Measurements from ENCODE around the gene ARID1B. TPM values are rescaled to one million over a fixed set of nuclear protein-coding genes. Genes with fewer than 3 reads are reported as not detected.
A peak's percentile ranks its signal among the peaks of the same experiment; 100 is the strongest.

Gene ARID1B
- total and polyA plus RNA-seq, 10 of the 15 experiments (the other 5 are each of a cell fraction or from before 2014, with no cell fraction given): 24.7 to 133 (median 54.6) TPM

DNA sequence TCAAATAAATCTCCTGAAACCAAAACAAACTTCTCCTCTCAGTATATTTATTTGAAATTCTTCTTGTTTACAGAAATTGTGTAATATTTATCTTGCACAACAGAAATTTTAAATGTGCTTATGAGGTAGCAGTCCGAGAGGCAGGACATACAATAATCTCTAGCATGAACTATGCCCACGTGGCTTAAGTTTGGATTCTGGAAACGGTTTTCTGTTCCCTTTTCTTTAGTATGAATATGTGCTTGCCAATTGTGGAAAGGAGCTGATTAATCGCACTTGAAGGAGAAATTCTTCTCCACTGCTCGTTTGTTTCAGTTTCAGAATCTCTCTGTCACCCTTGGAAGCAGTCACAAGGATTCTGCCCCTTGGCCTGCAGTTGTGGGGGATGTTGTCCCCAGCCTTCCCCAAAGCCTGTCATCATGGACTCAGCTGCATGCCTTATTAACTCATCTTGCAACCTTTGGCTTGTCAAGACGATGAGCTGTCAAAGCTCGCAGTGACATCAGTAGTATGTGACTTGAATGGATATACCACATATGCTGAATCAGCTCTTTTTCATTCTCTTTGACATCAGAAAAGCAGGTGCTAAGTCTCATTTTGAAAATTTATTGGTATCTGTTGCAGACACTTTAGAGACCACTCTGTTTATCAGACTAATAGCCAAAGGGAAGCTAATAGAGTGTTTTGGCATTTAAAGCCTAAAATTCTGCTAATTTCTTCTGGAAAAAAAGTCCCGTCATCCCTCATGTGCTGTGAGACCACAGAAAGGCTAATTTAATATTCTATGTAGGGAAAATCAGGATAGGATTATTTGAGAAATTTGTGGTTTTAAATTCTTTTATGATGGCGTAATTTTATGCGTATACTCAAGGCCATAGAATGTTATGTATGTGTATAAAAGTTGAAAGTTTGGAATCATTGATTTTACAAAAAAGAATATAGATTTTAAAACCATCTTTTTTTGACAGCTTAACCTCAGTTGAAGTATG is 186.8 kb downstream of the ARID1B start (continued):
- no peak for TF ChIP-seq SRF (IDR thresholded peaks at IDR 0.05; ENCODE audit: low read depth in 2 of 2, low read length in 2 of 2)
- TF ChIP-seq RB1 (IDR thresholded peaks at IDR 0.05; ENCODE audit: borderline replicate concordance): no peak
- no peak for TF ChIP-seq HDAC2 (IDR thresholded peaks at IDR 0.05)
- no peak for TF ChIP-seq ASH2L (IDR thresholded peaks at IDR 0.05; ENCODE audit: borderline replicate concordance, low read depth)
- no peak for TF ChIP-seq TARDBP (IDR thresholded peaks at IDR 0.05; ENCODE audit: borderline replicate concordance)
- TF ChIP-seq, protein P1, sequence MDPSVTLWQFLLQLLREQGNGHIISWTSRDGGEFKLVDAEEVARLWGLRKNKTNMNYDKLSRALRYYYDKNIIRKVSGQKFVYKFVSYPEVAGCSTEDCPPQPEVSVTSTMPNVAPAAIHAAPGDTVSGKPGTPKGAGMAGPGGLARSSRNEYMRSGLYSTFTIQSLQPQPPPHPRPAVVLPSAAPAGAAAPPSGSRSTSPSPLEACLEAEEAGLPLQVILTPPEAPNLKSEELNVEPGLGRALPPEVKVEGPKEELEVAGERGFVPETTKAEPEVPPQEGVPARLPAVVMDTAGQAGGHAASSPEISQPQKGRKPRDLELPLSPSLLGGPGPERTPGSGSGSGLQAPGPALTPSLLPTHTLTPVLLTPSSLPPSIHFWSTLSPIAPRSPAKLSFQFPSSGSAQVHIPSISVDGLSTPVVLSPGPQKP (IDR thresholded peaks at IDR 0.05; ENCODE audit: low read depth, low read length): no peak
- TF ChIP-seq, protein P2, sequence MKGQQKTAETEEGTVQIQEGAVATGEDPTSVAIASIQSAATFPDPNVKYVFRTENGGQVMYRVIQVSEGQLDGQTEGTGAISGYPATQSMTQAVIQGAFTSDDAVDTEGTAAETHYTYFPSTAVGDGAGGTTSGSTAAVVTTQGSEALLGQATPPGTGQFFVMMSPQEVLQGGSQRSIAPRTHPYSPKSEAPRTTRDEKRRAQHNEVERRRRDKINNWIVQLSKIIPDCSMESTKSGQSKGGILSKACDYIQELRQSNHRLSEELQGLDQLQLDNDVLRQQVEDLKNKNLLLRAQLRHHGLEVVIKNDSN (IDR thresholded peaks at IDR 0.05; ENCODE audit: borderline replicate concordance, extremely low read length, insufficient read depth, low read depth, low read length): no peak
- TF ChIP-seq NR2C1 (IDR thresholded peaks at IDR 0.05): no peak
- TF ChIP-seq SREBF2 (IDR thresholded peaks at IDR 0.05; ENCODE audit: low read length): no peak
- no peak for TF ChIP-seq POLR2AphosphoS5 (IDR thresholded peaks at IDR 0.05; ENCODE audit: low read length)
- no peak for TF ChIP-seq NFXL1 (IDR thresholded peaks at IDR 0.05; ENCODE audit: borderline replicate concordance)
- TF ChIP-seq, protein P3, sequence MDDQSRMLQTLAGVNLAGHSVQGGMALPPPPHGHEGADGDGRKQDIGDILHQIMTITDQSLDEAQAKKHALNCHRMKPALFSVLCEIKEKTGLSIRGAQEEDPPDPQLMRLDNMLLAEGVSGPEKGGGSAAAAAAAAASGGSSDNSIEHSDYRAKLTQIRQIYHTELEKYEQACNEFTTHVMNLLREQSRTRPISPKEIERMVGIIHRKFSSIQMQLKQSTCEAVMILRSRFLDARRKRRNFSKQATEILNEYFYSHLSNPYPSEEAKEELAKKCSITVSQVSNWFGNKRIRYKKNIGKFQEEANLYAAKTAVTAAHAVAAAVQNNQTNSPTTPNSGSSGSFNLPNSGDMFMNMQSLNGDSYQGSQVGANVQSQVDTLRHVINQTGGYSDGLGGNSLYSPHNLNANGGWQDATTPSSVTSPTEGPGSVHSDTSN (IDR thresholded peaks at IDR 0.05; ENCODE audit: insufficient replicate concordance, low read depth, low read length): no peak
- TF ChIP-seq BACH1 (IDR thresholded peaks at IDR 0.05; ENCODE audit: borderline replicate concordance): peak; percentile 71; the same call in 1 of the 2 replicates
- TF ChIP-seq, protein P4, sequence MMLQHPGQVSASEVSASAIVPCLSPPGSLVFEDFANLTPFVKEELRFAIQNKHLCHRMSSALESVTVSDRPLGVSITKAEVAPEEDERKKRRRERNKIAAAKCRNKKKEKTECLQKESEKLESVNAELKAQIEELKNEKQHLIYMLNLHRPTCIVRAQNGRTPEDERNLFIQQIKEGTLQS (IDR thresholded peaks at IDR 0.05; ENCODE audit: borderline replicate concordance, extremely low read depth, low read depth, low read length): no peak
- TF ChIP-seq, protein P5, sequence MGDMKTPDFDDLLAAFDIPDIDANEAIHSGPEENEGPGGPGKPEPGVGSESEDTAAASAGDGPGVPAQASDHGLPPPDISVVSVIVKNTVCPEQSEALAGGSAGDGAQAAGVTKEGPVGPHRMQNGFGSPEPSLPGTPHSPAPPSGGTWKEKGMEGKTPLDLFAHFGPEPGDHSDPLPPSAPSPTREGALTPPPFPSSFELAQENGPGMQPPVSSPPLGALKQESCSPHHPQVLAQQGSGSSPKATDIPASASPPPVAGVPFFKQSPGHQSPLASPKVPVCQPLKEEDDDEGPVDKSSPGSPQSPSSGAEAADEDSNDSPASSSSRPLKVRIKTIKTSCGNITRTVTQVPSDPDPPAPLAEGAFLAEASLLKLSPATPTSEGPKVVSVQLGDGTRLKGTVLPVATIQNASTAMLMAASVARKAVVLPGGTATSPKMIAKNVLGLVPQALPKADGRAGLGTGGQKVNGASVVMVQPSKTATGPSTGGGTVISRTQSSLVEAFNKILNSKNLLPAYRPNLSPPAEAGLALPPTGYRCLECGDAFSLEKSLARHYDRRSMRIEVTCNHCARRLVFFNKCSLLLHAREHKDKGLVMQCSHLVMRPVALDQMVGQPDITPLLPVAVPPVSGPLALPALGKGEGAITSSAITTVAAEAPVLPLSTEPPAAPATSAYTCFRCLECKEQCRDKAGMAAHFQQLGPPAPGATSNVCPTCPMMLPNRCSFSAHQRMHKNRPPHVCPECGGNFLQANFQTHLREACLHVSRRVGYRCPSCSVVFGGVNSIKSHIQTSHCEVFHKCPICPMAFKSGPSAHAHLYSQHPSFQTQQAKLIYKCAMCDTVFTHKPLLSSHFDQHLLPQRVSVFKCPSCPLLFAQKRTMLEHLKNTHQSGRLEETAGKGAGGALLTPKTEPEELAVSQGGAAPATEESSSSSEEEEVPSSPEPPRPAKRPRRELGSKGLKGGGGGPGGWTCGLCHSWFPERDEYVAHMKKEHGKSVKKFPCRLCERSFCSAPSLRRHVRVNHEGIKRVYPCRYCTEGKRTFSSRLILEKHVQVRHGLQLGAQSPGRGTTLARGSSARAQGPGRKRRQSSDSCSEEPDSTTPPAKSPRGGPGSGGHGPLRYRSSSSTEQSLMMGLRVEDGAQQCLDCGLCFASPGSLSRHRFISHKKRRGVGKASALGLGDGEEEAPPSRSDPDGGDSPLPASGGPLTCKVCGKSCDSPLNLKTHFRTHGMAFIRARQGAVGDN (IDR thresholded peaks at IDR 0.05): no peak
- TF ChIP-seq, protein P6, sequence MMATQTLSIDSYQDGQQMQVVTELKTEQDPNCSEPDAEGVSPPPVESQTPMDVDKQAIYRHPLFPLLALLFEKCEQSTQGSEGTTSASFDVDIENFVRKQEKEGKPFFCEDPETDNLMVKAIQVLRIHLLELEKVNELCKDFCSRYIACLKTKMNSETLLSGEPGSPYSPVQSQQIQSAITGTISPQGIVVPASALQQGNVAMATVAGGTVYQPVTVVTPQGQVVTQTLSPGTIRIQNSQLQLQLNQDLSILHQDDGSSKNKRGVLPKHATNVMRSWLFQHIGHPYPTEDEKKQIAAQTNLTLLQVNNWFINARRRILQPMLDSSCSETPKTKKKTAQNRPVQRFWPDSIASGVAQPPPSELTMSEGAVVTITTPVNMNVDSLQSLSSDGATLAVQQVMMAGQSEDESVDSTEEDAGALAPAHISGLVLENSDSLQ (IDR thresholded peaks at IDR 0.05): peak; percentile 75
- no peak for TF ChIP-seq BHLHE40 (IDR thresholded peaks at IDR 0.05; ENCODE audit: borderline replicate concordance in 1 of 2, low read depth in 2 of 2, low read length in 1 of 2)
- TF ChIP-seq EZH2 (IDR thresholded peaks at IDR 0.05; ENCODE audit: borderline replicate concordance, control insufficient read depth, low read depth, low read length): no peak
- TF ChIP-seq YBX1 (IDR thresholded peaks at IDR 0.05): no peak
- no peak for TF ChIP-seq SMC3 (IDR thresholded peaks at IDR 0.05; ENCODE audit: borderline replicate concordance, low read length)

All from GM12878 (cell line).